HCT116 (cell line): ENCODE data around the gene PITPNC1. TPM values are rescaled to one million over a fixed set of nuclear protein-coding genes. Genes with fewer than 3 reads are reported as not detected.

ENCODE experiments used
- ATAC-seq: fragments of 200-7000 bp; cut with Tn5 transposase; 2 replicates; pipeline ENCODE4 v1.9.1; 2020; ENCODE audit warnings: mild to moderate bottlenecking, moderate library complexity
- BruUV-seq: library from RNA; stranded (reverse); fragments of 400-500 nt; replicated peaks from 2 replicates; lab custom pipeline; 2021; lab: Mats Ljungman, UMichigan
- CTCF ChIA-PET: fragments of 300-600 bp; sonication (Branson Sonifier 250); formaldehyde crosslinking; loops from one replicate; lab custom pipeline; 2021; ENCODE audit warnings: antibody characterized with exemption; lab: Charles Lee
- POLR2A ChIA-PET: fragments of 300-600, 350-600 bp; sonication (Branson Sonifier 250); formaldehyde crosslinking; loops from one replicate; lab custom pipeline; 2021; ENCODE audit warnings: antibody characterized with exemption; lab: Charles Lee
- RAD21 ChIA-PET, 2 experiments: fragments of 300-600 bp; sonication (Branson Sonifier 250); formaldehyde crosslinking; loops; one replicate each; lab custom pipeline; 2023; ENCODE audit warnings: low total read pairs in 2 of 2; ENCODE audit not compliant: uncharacterized antibody in 2 of 2, unreplicated experiment in 2 of 2, low non-redundant PET in 1 of 2; lab: Charles Lee
- DNase-seq: peaks from one replicate; pipeline ENCODE4 v3.0.0-alpha.2; 2010; ENCODE audit warnings: low read depth, low spot score
- H2AFZ ChIP-seq: fragments of 200-600 bp; shearing (Covaris generic), sonication (generic); 2 replicates; pipeline ENCODE4 v1.6.1; 2017; ENCODE audit warnings: low read depth, mixed run types, mixed read lengths, antibody characterized with exemption, low read length; ENCODE audit not compliant: poor library complexity, severe bottlenecking
- H3K27ac ChIP-seq: 2 replicates; pipeline ENCODE4 v1.5.1; 2012; ENCODE audit warnings: low read depth, low read length
- H3K27me3 ChIP-seq: fragments of 200-600 bp; sonication (generic); 2 replicates; pipeline ENCODE4 v1.6.1; 2016; ENCODE audit warnings: mixed run types, low read length, mixed read lengths; ENCODE audit not compliant: insufficient read depth
- H3K36me3 ChIP-seq, 2 experiments: fragments of 200-500 bp in 1 of 2; fragments of 200-600 bp in 1 of 2; sonication (Bioruptor generic) in 1 of 2; sonication (generic) in 1 of 2; 2 replicates each; pipeline versions ENCODE4 v1.5.1 to v1.6.1; 2014 to 2016; ENCODE audit warnings: low read length in 2 of 2, inconsistent platforms in 1 of 2, mixed read lengths in 1 of 2, mixed run types in 1 of 2; ENCODE audit not compliant: insufficient read depth in 2 of 2, control insufficient read depth in 1 of 2
- H3K4me1 ChIP-seq, 2 experiments: fragments of 200-600 bp in 1 of 2; sonication (generic) in 1 of 2; 2 replicates each; pipeline versions ENCODE4 v1.5.1 to v1.6.1; 2012 to 2017; ENCODE audit warnings: low read length in 2 of 2, inconsistent platforms in 1 of 2, mild to moderate bottlenecking in 1 of 2, mixed read lengths in 1 of 2, mixed run types in 1 of 2, moderate library complexity in 1 of 2; ENCODE audit not compliant: insufficient read depth in 2 of 2, control insufficient read depth in 1 of 2
- H3K4me2 ChIP-seq: fragments of 200-600 bp; sonication (generic); 2 replicates; pipeline ENCODE4 v1.6.1; 2017; ENCODE audit warnings: mixed run types, low read length, mixed read lengths
- H3K4me3 ChIP-seq, 2 experiments: fragments of 200-600 bp in 1 of 2; sonication (generic) in 1 of 2; replicated peaks in 1 of 2; 2 replicates each; pipeline ENCODE4 v1.5.1; 2011 to 2016; ENCODE audit warnings: low read length in 2 of 2, control low read depth in 1 of 2, low read depth in 1 of 2, mild to moderate bottlenecking in 1 of 2, mixed read lengths in 1 of 2, mixed run types in 1 of 2
- H3K79me2 ChIP-seq: fragments of 200-600 bp; sonication (generic); 2 replicates; pipeline ENCODE4 v1.6.1; 2017; ENCODE audit warnings: mild to moderate bottlenecking, mixed run types, low read length, moderate library complexity, mixed read lengths; ENCODE audit not compliant: insufficient read depth
- H3K9ac ChIP-seq: fragments of 200-600 bp; sonication (generic); 2 replicates; pipeline ENCODE4 v1.6.1; 2016; ENCODE audit warnings: low read length, mixed read lengths
- H3K9me2 ChIP-seq: fragments of 200-600 bp; sonication (generic), shearing (Covaris generic); 2 replicates; pipeline ENCODE4 v1.6.1; 2017; ENCODE audit warnings: mixed run types, mild to moderate bottlenecking, moderate library complexity; ENCODE audit not compliant: insufficient read depth
- H3K9me3 ChIP-seq, 2 experiments: fragments of 200-500 bp in 1 of 2; fragments of 200-600 bp in 1 of 2; sonication (Bioruptor generic) in 1 of 2; sonication (generic) in 1 of 2; 2 replicates each; pipeline ENCODE4 v1.6.1; 2014 to 2017; ENCODE audit warnings: low read length in 2 of 2, mixed read lengths in 2 of 2, inconsistent platforms in 1 of 2, low read depth in 1 of 2, mild to moderate bottlenecking in 1 of 2, mixed run types in 1 of 2, moderate library complexity in 1 of 2; ENCODE audit not compliant: control insufficient read depth in 1 of 2, insufficient read depth in 1 of 2
- H4K20me1 ChIP-seq: fragments of 200-600 bp; sonication (generic), shearing (Covaris generic); 2 replicates; pipeline ENCODE4 v1.6.1; 2017; ENCODE audit warnings: mixed run types, mild to moderate bottlenecking, moderate library complexity; ENCODE audit not compliant: insufficient read depth
- CBX3 ChIP-seq: IDR thresholded peaks from 2 replicates; pipeline ENCODE4 v1.6.1; 2012; ENCODE audit warnings: low read depth
- CEBPB ChIP-seq: IDR thresholded peaks from 2 replicates; pipeline ENCODE4 v1.6.1; 2012; ENCODE audit warnings: low read depth
- ELF1 ChIP-seq: IDR thresholded peaks from 2 replicates; pipeline ENCODE4 v1.6.1; 2012; ENCODE audit warnings: low read depth, borderline replicate concordance
- EZH2 ChIP-seq: fragments of 200-600 bp; sonication (generic); IDR thresholded peaks from 2 replicates; pipeline ENCODE4 v1.6.1; 2017; ENCODE audit warnings: antibody characterized with exemption, mixed run types
- EZH2phosphoT487 ChIP-seq: fragments of 200-600 bp; IDR thresholded peaks from 2 replicates; pipeline ENCODE4 v1.6.1; 2018; ENCODE audit warnings: antibody characterized with exemption, borderline replicate concordance
- FOSL1 ChIP-seq: IDR thresholded peaks from 2 replicates; pipeline ENCODE4 v1.6.1; 2012; ENCODE audit warnings: low read depth
- MAX ChIP-seq: IDR thresholded peaks from 2 replicates; pipeline ENCODE4 v1.6.1; 2012
- POLR2A ChIP-seq: IDR thresholded peaks from 2 replicates; pipeline ENCODE4 v1.7.0; 2011; ENCODE audit warnings: borderline replicate concordance; ENCODE audit not compliant: insufficient read depth, insufficient read length; ENCODE audit errors: extremely low read depth
- POLR2AphosphoS5 ChIP-seq: IDR thresholded peaks from 2 replicates; pipeline ENCODE4 v1.6.1; 2011; ENCODE audit warnings: mild to moderate bottlenecking, low read depth, low read length, moderate library complexity
- RAD21 ChIP-seq: IDR thresholded peaks from 2 replicates; pipeline ENCODE4 v1.6.1; 2012; ENCODE audit warnings: low read depth, mild to moderate bottlenecking
- SIN3A ChIP-seq: IDR thresholded peaks from 2 replicates; pipeline ENCODE4 v1.6.1; 2012; ENCODE audit warnings: low read depth
- SP1 ChIP-seq: IDR thresholded peaks from 2 replicates; pipeline ENCODE4 v1.6.1; 2012; ENCODE audit warnings: low read depth
- SRF ChIP-seq: IDR thresholded peaks from 2 replicates; pipeline ENCODE4 v1.6.1; 2012; ENCODE audit warnings: low read depth
- TCF7L2 ChIP-seq: IDR thresholded peaks from 2 replicates; pipeline ENCODE4 v1.7.0; 2011; ENCODE audit warnings: borderline replicate concordance, inconsistent platforms; ENCODE audit not compliant: insufficient read depth, insufficient read length; ENCODE audit errors: extremely low read depth
- YY1 ChIP-seq: IDR thresholded peaks from 2 replicates; pipeline ENCODE4 v1.6.1; 2011; ENCODE audit warnings: low read length, low read depth, moderate library complexity, mild to moderate bottlenecking; ENCODE audit not compliant: insufficient replicate concordance; ENCODE audit errors: extremely low read depth
- ZFX ChIP-seq: fragments of 450-650 bp; IDR thresholded peaks from 2 replicates; pipeline ENCODE4 v1.6.1; 2017
- intact Hi-C: fragments of 100-400 bp; cut with micrococcal nuclease; formaldehyde crosslinking; loops from 2 replicates; pipeline ENCODE4 v1.10.0; 2022
- total RNA-seq: library from RNA; stranded (reverse); gene quantifications from one replicate; pipeline ENCODE4 v1.2.1, GENCODE V29; 2021; ENCODE audit not compliant: unreplicated experiment
- TF ChIP-seq, protein P1 (sequence below), 3 experiments: fragments of 200-600 bp in 1 of 3; sonication (generic) in 1 of 3; IDR thresholded peaks in 2 of 3; conservative IDR thresholded peaks in 1 of 3; 2 replicates each; pipeline ENCODE4 v1.5.1; 2012 to 2017; ENCODE audit warnings: low read depth in 2 of 3, low read length in 2 of 3, antibody characterized with exemption in 1 of 3, borderline replicate concordance in 1 of 3, control low read depth in 1 of 3, mild to moderate bottlenecking in 1 of 3, mixed read lengths in 1 of 3, mixed run types in 1 of 3, moderate library complexity in 1 of 3; ENCODE audit not compliant: insufficient read depth in 1 of 3
- TF ChIP-seq, protein P2 (sequence below): IDR thresholded peaks from 2 replicates; pipeline ENCODE4 v1.6.1; 2012
- TF ChIP-seq, protein P3 (sequence below): IDR thresholded peaks from 2 replicates; pipeline ENCODE4 v1.6.1; 2011; ENCODE audit warnings: mild to moderate bottlenecking, low read length, moderate library complexity; ENCODE audit not compliant: insufficient replicate concordance; ENCODE audit errors: extremely low read depth
- TF ChIP-seq, protein P4 (sequence below): IDR thresholded peaks from 2 replicates; pipeline ENCODE4 v1.6.1; 2012; ENCODE audit warnings: low read depth

PITPNC1 gene
- total RNA-seq, 1 experiment from 2014 or later: 41.9 TPM

- POLR2A ChIA-PET: interaction anchor here (1.0 kb wide), 1 partner anchor 18 kb away, joined by 4 read pairs; no protein-coding TSS in a partner anchor
- RAD21 ChIA-PET: no interaction called here
Measured at GRCh38 chr17:67717192-67717623, 340.1 kb downstream of the PITPNC1 start.

More at GRCh38 chr17:67717192-67717623, 340.1 kb downstream of the PITPNC1 start:
- Histone ChIP-seq H3K9me3 (no peaks in the 10 kb centered on the region), H3K27me3 (no peaks in the 10 kb centered on the region), H3K9me2 (no peaks in the 10 kb centered on the region), H3K27ac (peak overlapping the region; percentile 62), H3K4me2 (peak overlapping the region; percentile 84), H4K20me1 (no peaks in the 10 kb centered on the region), H2AFZ (no peak overlapping the region), H3K79me2 (peaks cover 45% of the 10 kb centered on the region), H3K4me1 (peaks cover 7 to 16% of the 10 kb centered on the region in 2 experiments; a peak in 3 of 4 replicates), H3K36me3 (peaks cover 18 to 22% of the 10 kb centered on the region in 2 experiments; a peak in 3 of 4 replicates), H3K9ac (peak overlapping the region; percentile 99), H3K4me3 (peak overlapping the region; percentile 83 to 94)
- intact Hi-C loops: loop anchor here (1.0 to 5.0 kb wide), 4 partner anchors 62 to 1045 kb away; partner anchors contain the start of gene BPTF
- CTCF ChIA-PET: no interaction called here
- ATAC-seq (peak; percentile 10), DNase-seq (peak; percentile 6)
- BruUV-seq: TSS peak; percentile 97
- TF ChIP-seq POLR2AphosphoS5 (no peak), POLR2A (no peak), SIN3A (no peak), CBX3 (no peak), SRF (no peak), YY1 (no peak), ELF1 (no peak), SP1 (no peak), TCF7L2 (no peak), ZFX (no peak), MAX (no peak), RAD21 (no peak), EZH2phosphoT487 (no peak), EZH2 (no peak), FOSL1 (no peak), CEBPB (no peak)
- TF ChIP-seq, protein P1, sequence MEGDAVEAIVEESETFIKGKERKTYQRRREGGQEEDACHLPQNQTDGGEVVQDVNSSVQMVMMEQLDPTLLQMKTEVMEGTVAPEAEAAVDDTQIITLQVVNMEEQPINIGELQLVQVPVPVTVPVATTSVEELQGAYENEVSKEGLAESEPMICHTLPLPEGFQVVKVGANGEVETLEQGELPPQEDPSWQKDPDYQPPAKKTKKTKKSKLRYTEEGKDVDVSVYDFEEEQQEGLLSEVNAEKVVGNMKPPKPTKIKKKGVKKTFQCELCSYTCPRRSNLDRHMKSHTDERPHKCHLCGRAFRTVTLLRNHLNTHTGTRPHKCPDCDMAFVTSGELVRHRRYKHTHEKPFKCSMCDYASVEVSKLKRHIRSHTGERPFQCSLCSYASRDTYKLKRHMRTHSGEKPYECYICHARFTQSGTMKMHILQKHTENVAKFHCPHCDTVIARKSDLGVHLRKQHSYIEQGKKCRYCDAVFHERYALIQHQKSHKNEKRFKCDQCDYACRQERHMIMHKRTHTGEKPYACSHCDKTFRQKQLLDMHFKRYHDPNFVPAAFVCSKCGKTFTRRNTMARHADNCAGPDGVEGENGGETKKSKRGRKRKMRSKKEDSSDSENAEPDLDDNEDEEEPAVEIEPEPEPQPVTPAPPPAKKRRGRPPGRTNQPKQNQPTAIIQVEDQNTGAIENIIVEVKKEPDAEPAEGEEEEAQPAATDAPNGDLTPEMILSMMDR (IDR thresholded peaks at IDR 0.05 in 2 of 3, conservative IDR thresholded peaks at IDR 0.05 in 1 of 3; ENCODE audit: borderline replicate concordance in 1 of 3, insufficient read depth in 1 of 3, low read depth in 2 of 3, low read length in 2 of 3): no peak
- TF ChIP-seq, protein P2, sequence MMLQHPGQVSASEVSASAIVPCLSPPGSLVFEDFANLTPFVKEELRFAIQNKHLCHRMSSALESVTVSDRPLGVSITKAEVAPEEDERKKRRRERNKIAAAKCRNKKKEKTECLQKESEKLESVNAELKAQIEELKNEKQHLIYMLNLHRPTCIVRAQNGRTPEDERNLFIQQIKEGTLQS: no peak
- TF ChIP-seq, protein P3, sequence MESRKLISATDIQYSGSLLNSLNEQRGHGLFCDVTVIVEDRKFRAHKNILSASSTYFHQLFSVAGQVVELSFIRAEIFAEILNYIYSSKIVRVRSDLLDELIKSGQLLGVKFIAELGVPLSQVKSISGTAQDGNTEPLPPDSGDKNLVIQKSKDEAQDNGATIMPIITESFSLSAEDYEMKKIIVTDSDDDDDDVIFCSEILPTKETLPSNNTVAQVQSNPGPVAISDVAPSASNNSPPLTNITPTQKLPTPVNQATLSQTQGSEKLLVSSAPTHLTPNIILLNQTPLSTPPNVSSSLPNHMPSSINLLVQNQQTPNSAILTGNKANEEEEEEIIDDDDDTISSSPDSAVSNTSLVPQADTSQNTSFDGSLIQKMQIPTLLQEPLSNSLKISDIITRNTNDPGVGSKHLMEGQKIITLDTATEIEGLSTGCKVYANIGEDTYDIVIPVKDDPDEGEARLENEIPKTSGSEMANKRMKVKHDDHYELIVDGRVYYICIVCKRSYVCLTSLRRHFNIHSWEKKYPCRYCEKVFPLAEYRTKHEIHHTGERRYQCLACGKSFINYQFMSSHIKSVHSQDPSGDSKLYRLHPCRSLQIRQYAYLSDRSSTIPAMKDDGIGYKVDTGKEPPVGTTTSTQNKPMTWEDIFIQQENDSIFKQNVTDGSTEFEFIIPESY: no peak
- TF ChIP-seq, protein P4, sequence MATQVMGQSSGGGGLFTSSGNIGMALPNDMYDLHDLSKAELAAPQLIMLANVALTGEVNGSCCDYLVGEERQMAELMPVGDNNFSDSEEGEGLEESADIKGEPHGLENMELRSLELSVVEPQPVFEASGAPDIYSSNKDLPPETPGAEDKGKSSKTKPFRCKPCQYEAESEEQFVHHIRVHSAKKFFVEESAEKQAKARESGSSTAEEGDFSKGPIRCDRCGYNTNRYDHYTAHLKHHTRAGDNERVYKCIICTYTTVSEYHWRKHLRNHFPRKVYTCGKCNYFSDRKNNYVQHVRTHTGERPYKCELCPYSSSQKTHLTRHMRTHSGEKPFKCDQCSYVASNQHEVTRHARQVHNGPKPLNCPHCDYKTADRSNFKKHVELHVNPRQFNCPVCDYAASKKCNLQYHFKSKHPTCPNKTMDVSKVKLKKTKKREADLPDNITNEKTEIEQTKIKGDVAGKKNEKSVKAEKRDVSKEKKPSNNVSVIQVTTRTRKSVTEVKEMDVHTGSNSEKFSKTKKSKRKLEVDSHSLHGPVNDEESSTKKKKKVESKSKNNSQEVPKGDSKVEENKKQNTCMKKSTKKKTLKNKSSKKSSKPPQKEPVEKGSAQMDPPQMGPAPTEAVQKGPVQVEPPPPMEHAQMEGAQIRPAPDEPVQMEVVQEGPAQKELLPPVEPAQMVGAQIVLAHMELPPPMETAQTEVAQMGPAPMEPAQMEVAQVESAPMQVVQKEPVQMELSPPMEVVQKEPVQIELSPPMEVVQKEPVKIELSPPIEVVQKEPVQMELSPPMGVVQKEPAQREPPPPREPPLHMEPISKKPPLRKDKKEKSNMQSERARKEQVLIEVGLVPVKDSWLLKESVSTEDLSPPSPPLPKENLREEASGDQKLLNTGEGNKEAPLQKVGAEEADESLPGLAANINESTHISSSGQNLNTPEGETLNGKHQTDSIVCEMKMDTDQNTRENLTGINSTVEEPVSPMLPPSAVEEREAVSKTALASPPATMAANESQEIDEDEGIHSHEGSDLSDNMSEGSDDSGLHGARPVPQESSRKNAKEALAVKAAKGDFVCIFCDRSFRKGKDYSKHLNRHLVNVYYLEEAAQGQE: no peak
